ENCODE results near the gene PGM2L1.

GRCh38 chr11:74403607-74404321, 5.5 kb upstream of the PGM2L1 start:
- TF ChIP-seq ZBTB7A (IDR thresholded peaks at IDR 0.05; ENCODE audit: low read depth) (no peak), TAF1 (IDR thresholded peaks at IDR 0.05; ENCODE audit: low read depth) (no peak), TEAD4 (IDR thresholded peaks at IDR 0.05) (no peak), CEBPB (IDR thresholded peaks at IDR 0.05) (no peak), USF1 (IDR thresholded peaks at IDR 0.05) (no peak), CREB1 (IDR thresholded peaks at IDR 0.05; ENCODE audit: low read depth) (no peak), REST (IDR thresholded peaks at IDR 0.05; ENCODE audit: low read depth) (no peak), EP300 (IDR thresholded peaks at IDR 0.05; ENCODE audit: borderline replicate concordance) (no peak), MAX (IDR thresholded peaks at IDR 0.05) (no peak)
